GM18505 (cell line): ENCODE measurements around the gene SELENOI.
"Not testable (repeated sequence)": the region's sequence is repeated elsewhere in the genome, so short reads cannot be mapped to it uniquely, and the experiment has no call there.

ENCODE experiments used
- ATAC-seq: cut with Tn5 transposase; IDR thresholded peaks from one replicate; pipeline ENCODE4 v1.9.1; 2021; ENCODE audit not compliant: unreplicated experiment
- POLR2A ChIP-seq: IDR thresholded peaks from 4 replicates; pipeline ENCODE4 v1.6.1; 2011; ENCODE audit warnings: borderline replicate concordance; ENCODE audit not compliant: insufficient read depth, insufficient read length; ENCODE audit errors: extremely low read depth

SELENOI gene, protein sequence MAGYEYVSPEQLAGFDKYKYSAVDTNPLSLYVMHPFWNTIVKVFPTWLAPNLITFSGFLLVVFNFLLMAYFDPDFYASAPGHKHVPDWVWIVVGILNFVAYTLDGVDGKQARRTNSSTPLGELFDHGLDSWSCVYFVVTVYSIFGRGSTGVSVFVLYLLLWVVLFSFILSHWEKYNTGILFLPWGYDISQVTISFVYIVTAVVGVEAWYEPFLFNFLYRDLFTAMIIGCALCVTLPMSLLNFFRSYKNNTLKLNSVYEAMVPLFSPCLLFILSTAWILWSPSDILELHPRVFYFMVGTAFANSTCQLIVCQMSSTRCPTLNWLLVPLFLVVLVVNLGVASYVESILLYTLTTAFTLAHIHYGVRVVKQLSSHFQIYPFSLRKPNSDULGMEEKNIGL

DNA sequence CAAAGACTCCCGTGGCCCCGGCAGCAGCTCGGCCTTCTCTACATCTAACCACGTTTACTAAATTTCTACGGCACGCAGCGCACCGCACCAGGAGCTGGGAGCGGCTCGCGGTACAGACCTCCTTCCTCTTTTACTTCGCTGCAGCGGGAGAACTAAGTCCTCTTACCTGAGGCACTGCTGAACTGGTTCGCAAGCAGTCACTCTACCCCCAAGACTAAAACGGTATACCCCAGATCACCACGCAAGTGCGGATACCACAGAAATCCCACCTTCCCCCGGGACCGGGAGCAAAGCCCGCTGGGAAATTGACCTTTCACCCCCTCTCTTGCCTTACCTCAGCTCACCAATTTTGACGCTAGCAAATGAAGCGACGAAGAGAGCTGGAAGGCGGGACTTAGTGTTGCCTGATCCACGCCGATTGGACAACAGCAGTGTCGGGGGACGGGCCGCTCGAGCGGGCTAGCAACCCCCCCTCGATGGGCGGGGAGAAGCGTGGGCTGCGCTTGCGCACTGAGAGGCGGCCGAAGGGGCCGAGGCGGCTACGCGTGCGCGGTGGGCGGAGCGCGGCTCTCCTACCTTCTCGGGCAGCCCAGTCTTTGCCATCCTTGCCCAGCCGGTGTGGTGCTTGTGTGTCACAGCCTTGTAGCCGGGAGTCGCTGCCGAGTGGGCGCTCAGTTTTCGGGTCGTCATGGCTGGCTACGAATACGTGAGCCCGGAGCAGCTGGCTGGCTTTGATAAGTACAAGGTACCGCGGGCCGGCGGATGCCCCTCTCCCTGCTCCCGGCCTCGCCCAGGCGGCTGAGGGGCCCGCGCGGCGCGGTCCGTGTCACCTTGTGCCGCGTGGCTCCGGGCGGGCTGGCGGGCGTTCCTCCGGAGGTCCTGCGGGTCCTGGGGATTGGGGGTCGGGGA, at the start of gene SELENOI:
Gene SELENOI, plus strand, starts transcription at position 599 of the 909 bp plus-strand sequence. Its CDS starts 90 bp downstream, at position 689.
- peak; percentile 87 for ATAC-seq
- peak; percentile 87 for TF ChIP-seq POLR2A

DNA sequence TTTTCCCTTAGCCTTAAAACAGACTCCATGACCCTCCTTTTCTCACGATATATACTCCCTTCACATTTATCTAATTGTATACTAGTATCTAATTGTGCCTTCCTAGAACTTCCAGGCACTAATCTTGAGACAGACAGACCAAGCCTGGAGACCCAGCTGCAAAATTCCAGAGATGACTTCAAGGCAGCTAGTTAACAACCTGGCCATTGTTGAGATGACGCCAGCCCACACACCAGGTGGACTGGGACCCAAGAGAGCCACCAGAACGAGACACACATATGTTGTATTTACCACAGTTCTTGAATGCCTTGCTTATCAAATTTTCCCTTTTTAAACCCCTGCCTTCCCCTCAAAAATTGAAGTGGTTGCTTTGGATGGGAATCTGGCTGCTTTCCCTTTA, 48.9 kb upstream of the SELENOI start:
- TF ChIP-seq POLR2A: no peak
- ATAC-seq: no peak

DNA sequence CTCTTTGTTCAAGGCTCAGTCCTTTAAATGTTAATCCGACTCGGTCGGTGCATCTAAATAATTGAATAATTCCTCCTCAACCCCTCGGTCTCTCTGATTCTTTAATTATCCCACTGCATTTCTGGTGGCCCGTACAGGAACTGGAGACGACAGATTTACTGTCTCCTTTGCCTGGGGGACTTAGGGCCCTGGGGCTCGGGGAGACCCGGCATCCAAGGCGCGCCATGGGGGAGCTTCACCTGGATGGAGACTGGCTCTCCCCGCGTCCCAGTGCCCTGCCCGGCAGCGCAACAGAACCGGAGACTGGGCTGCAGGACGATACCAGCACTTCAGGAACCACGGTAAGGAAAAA, 47.7 kb upstream of the SELENOI start:
- no peak for ATAC-seq
- no peak for TF ChIP-seq POLR2A

DNA sequence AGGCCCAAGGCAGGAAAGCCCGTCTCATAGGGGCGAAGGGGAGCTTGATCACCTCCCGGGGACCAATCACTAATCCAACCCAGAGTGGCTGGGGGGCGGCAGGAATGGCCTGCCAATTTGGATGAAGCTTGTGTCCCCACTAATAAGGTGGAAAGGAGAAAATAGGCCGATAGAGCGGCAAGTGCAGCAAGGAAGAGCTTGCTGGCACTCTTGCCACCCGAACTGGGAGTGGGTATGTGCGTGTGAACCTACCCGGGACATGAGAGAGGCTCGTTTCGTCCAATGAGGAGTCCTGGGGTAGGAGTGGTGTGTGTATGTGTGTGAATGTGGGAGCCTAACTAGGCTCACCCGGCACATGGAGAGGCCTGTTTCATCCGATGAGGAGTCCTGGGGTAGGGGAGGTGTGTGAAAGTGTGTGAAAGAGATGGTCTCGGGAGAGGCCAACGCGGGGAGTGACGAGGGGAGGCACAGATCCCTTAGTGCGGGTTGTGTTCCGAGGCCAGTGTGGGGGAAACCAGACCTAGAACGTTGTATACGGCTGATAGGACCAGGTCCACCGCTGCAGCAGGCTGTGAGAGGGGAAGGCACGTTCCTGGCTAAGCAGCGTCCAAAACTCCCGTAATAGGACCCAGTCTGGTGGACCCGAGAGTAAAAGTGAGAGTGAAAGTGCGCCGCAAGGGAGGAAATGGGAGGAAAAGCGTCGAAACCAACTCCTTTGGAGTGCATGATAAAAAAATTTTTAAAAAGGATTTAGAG, 47.1 kb upstream of the SELENOI start:
- ATAC-seq: no peak
- TF ChIP-seq POLR2A: peak; percentile 26

DNA sequence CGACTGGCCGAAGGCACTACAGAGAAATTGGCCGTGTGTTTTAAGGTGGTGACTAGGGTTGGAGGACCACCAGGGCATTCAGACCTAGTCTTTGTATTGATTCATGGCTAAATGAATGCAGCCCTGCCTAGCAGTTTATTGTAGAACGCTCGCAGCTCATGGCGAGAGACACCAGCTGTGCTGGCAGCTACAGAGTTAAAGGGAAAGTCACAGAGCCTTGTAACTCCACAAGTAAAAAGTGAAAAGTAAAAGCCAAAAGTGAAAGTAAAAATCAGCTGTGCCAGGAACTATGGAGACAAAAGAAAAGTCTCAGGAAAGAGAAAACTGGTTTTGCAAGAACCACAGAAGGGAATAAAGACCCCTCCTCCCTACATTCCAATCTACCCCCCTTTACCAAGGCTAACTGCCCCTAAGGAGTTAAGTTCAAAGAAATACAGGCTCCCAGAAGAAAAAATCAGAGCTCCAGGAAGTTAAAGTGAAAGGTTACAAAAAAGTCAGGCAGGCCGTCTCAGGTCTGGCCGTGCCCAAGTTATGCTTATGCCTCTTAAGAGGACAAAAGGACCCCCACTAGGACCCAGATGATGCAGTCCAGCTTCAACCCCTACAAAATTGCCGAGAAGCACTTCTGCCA, 46.4 kb upstream of the SELENOI start:
- TF ChIP-seq POLR2A: no peak
- ATAC-seq: no peak

DNA sequence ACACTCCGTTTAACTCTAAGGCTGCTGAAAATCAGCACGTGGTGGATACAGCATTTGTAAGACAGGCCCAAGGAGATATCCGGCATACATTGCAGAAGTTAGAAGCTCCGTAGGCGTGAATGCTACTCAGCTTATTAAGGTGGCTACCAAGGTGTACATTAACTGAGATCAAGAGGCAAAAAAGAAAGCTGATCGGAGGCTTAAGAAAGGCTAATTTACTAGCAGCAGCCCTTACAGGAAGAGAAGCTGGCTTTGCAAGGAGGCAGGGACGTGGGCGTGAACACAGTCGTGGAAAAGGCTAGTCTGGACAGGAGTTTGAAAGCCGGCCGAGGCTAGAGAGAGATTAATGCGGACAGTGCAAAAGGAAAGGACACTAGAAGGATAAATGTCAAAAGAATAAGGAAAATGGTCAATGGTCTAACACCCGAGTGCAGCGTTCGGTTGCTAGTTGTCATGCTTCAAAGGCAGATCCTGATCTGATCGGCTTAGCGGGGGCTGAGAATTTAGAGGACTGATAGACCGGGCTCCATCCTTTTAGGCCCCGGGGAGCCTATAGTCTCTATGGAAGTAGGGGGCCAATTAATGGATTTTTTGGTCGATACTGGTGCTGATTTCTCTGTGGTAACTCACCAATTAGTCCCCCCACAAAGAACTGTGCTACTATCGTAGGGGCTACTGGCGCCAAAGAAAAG, 45.6 kb upstream of the SELENOI start:
- no peak for ATAC-seq
- TF ChIP-seq POLR2A: no peak

DNA sequence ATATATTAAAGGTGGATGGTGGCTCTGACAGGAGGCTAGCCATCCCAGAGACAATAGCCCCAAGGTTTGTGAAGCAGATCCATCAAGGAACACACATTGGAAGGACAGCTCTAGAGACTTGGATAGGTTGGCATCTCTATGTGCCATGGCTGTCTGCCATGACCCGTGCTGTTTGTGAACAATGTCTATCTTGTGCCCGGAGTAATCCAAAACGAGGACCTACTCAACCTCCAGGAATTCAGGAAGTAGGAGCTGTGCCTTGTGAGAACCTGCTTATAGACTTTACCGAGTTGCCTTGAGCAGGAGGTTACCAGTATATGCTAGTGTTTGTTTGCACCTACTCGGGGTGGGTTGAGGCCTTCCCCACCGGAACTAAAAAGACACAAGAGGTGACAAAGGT, 43.1 kb upstream of the SELENOI start:
- ATAC-seq: no peak
- no peak for TF ChIP-seq POLR2A

DNA sequence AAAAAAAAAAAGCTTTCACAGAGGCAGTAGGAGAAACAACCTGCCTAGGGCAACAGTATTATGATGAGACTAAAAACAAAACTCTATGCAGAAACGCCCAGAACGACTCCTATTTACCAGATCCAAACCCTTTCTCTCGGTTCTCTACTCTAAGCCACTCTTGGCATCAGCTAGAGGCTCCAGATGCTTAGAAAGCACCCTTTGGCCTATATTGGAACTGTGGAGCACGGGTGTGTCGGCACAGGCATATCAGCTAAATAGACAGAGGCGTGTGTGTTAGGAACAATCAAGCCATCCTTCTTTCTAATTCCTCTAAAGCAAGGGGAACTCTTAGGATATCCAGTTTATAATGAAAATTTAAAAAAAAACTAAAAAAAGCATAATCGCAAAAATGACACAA, 40.8 kb upstream of the SELENOI start:
- not testable (repeated sequence) for ATAC-seq

DNA sequence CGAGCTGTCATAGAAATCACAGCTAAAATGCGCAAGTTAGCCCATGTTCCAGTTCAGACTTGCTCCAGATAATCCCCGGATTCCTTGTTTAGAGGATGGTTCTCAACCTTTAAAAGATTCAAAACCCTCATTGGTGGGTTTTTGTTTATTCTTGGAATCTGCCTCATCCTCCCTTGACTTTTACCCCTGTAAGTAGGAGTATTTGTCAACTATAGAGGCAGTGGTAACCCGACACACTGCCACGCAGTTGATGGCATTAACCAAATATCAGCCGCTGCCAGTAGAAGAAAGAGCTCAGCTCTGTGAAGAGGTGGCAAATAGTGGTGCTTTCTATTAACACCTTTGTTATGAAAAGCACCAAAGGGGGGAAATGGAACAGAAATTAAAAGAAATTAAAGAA, 40.4 kb upstream of the SELENOI start:
- ATAC-seq: no peak
- no peak for TF ChIP-seq POLR2A

DNA sequence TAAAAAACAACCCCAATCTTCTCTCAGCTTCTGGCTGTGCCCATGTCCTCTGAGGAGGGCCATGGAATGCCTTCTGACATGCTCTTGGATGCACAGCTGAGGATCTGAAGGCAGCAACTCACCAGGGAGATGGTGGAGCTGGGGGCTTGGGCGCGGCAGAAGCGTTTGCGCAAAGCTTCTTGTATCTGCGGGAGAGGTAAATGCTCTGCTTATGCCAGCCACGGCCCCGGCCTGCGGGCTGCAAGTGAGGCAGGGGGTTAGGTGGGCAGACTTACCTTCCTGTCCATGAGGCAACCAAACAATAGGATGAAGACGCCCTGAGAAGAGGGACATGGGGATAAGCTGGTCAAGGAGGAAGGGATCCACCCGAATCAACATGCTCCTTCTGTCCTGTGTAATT, 36.0 kb upstream of the SELENOI start:
- no peak for TF ChIP-seq POLR2A
- no peak for ATAC-seq

DNA sequence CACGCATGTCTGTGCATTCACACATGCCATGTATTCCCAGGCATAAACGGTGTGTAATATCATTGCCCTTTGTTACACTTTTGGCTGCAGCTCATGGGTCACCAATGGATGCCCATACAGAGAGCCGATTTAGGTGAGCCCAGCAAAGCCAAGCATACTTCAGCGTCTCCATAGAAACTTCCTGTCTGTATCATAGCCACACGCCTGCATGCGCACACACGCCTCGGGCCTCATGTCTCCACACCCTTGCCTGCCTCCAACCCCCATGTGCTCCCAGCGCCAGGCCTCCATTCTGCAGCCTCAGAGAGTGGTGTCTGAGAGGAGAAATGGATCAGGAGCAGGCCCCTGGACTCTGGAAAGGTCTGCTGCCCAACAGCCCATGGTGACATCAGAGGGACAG, 33.5 kb upstream of the SELENOI start:
- ATAC-seq: no peak

DNA sequence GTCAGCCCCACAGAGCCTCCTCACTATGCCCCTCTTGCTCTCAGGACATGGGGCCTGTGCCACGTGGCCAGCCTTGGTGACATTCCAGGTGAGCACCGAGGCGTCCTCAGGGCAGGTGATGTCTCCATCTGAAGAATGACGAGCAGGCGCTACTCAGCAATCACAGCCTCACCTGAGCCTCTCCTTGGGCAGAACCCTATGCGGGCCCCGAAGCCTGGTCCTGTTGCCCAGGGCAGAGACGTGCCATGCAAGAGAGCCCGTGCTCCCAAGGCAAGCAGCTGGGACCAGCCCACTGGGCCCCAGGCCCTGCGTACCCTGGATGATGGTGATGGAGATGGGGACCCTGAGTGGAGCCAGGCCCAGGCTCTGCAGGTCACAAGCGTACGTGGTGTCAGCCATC, 32.5 kb upstream of the SELENOI start:
- no peak for TF ChIP-seq POLR2A
- no peak for ATAC-seq

More for the DNA sequence above, 33.5 kb upstream of the SELENOI start:
- TF ChIP-seq POLR2A: no peak
